Stimulated activated naive CD8-positive, alpha-beta T cell treated with anti-CD3 and anti-CD28 coated beads, Interleukin-15, Interleukin-2, amounts not matched to agents 100 U/mL and 50 U/mL, for 24 hours (primary cell): ENCODE results near the gene PSTPIP2.
"Not testable (repeated sequence)": the region's sequence is repeated elsewhere in the genome, so short reads cannot be mapped to it uniquely, and the experiment has no call there.

Source experiments
- ATAC-seq: fragments of 150-1000 bp; cut with Tn5 transposase; one replicate; pipeline ENCODE4 v1.10.0; 2021
- DNase-seq: peaks from one replicate; pipeline ENCODE4 v3.0.0; 2021

The PSTPIP2 gene

DNA sequence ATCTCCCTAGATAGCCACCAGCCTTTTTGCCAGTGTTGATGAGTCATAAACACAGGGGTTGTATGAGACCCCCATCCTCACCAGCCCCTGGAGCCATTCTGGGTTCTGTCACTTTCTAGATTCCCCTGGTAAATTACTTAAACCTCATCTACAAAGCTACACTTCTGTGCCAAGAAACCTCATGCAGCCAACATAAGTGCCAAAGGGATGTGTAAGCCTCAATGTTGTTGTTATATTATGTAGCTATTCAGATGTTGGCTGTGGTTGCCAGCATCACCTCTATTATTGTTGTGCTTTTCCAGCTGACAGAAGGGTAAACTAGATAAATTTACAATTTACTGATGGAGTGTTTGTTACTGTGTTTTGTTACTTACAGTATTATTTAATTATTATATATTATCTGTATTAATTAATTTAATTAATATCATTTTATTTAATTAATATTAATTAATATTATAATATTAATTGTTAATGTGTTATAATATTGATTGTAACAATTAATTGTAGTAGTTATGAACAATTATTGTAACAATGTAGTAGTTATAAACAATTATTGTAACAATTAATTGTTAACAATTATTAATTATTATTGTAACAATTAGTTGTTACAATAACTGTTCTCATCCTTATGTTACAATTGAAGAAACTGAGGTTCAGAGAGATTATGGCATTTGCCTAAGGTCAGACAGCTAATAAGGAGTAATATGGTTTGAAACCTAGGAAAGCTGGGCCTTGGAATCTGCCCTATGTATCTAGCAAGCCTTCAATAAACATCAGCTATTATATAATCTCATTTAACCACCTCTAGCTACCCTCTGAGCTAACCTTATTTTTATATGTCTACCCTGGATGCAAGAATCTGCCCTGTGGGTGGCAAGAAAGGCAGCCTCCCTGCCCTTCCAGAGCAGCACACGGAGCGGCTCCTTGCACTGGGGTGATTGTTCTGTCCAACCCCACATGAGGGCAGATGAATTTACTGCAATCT is 36.1 kb downstream of the PSTPIP2 start:
- DNase-seq (no peak), ATAC-seq (no peak)

DNA sequence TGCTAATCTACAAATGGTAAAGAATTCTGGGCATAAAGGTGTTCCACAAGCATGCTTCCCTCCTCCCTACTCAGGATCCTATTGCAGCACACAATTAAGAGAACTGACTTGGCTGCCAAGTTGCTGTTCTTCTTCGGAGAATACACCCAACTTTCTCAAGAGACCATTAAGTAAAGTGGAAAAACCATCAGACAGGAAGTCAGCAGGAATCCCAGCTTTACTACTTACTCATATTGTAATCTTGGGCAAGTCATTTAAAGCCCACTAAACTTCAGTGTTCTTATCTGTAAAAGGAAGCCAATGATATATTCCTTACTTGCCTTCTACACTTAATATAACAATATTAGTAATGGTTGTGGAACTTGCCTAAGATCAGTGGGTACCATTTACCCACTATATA is 37.8 kb downstream of the PSTPIP2 start:
- DNase-seq (no peak), ATAC-seq (no peak)

DNA sequence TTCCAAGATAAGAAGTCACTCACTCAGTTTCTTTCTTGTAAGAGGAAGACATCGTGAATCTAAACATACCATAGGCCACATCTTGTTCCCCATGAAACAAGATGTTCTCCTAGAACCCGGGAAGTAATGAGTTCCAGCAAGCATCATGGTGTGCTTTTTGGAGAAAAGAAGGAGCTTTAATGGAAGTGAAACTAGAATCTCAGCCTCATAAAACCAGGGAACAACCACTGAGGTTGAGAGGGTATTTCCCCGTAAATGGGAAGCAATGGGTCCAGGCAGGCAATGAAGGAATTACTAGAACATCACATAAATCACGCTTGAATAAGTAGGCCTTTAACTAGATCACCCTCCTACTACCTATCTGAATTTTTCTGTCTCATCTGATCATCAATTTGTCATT is 40.3 kb downstream of the PSTPIP2 start:
- DNase-seq (no peak), ATAC-seq (no peak)

DNA sequence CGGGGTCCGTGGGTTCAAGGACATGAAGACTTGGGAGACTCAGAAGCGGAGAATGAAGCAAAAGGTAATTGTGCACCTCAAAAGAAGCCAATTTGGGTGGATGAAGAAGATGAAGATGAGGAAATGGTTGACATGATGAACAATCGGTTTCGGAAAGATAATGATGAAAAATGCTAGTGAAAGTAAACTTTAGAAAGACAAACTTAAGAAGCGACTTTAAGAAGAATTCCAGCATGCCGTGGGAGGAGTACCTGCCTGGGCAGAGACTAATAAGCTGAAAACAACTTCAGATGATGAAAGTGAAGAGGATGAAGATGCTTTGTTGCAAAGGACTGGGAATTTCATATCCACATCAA is 43.5 kb downstream of the PSTPIP2 start:
- no peak for ATAC-seq
- no peak for DNase-seq

DNA sequence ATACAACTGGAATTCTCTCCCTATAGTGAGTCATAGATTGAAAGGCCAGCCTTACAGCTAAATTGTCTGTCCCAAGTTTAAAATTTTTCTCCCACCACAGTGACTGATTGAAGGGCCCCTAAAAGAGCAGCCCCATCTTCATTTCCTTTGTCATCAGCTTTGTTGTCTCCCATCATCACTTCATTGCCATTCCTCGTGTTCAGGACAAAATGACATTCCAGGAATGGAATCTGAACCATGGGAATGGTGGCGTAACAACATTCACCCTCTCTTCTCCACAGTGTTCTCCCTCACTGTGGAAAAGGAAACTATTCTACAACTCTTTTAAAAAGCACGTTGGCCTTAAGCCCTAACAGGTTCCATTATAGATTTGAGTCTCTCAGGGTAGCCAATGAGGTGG is 52.1 kb downstream of the PSTPIP2 start:
- no peak for DNase-seq

DNA sequence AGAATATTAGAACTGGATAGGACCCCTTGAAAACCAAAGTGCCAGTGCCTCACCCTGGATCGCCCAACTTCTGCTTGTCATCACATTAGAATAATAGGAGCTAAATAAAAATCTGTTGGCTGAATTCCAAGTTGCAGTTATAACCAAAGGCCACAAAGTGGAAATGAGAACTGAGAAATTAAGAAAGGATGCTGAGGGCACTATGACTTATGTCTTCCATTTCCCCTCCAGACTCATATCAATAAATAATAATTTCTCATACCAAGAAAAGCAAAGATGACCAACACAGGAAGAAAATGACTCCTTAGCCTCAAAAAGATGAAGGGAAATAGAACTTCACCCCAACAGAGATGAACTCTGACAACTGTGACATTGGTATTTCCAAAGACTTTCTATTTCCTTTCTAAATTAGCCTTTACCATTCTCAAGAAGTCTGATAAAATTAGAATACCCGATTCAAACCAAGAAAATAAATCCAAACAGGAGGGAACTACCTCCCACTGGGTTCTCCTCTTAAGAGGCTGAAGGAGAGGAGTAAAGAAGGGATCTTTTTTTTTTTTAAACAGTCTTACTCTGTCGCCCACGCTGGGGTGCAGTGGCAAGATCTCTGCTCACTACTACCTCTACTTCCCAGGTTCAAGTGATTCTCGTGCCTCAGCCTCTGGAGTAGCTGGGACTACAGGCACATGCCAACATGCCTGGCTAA is 58.4 kb downstream of the PSTPIP2 start:
- DNase-seq, result no peak
- ATAC-seq, result peak; percentile 86

More for the DNA sequence above, 52.1 kb downstream of the PSTPIP2 start:
- ATAC-seq, result no peak

DNA sequence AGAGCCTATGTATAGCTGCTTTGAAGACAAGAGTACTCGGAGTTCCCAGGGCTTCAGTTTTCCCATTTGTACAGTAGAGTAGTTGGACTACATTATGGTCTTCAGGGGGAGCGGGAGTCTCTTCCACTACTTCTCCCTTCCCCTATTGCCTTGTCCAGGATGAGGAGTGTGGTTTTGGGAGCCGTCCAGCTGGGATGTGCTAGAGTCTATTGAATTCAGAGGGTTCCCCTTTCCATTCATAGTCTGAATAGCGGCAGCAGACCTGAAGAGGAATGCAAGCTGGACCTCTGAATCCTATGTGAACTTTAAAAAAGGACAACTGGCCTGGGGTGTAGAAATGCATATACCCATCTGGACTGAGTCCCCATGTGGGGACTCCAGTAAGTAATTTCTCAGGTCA is 61.4 kb downstream of the PSTPIP2 start:
- no peak for ATAC-seq

DNA sequence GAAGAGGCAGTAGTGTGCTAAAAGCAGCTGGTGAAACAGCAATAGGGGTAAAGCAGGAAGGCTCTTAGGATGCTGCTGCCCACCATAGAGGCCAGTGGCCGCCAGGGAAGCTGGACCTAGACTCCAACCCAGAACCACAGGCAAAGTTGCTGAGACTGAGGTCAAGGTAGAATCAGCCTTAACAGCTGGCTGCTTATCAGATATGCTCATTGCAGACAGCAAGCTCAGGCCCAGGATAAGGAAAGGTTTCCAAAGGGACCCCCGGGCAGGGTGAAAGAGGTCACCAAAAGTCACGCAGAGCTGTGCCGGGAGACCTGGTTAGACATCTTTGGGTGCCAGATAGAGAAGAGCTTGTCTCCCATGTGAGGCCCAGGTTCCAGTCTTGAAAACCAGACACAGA is 62.0 kb downstream of the PSTPIP2 start:
- ATAC-seq (no peak), DNase-seq (no peak)

More for the DNA sequence above, 61.4 kb downstream of the PSTPIP2 start:
- DNase-seq, result no peak

DNA sequence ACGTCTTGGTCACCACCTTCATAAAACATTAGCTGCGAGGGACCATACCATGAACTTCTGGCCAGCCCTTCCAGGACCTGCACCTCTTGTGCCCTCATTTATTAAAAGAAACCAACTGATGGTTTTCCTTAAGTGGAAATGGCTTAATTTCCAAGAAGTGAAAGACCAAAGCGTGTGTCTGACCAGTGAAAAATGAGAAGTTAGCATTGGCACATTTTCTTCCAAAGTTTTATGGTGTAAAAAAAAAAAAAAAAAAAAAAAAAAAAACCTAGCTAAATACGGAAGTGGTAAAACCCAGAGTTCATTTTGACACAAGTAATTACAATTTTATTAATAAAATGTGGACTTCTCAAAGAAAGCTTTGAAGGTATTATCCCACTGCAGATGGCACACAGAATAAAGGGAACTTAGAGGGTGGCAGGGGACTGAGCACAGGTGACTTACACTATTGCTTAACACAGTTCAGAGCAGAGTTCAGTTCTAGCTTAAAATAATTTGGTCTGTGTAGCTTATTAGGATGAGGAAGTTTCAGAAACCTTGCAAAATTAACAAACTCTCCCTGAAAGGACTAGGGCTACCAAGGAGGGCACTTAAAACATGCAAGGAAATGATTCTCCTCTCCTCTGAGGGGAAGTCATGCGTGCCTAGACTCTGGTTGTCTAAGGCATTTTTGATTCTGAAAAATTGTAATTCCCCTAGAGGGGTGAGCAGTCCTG is 62.8 kb downstream of the PSTPIP2 start:
- ATAC-seq, result no peak

DNA sequence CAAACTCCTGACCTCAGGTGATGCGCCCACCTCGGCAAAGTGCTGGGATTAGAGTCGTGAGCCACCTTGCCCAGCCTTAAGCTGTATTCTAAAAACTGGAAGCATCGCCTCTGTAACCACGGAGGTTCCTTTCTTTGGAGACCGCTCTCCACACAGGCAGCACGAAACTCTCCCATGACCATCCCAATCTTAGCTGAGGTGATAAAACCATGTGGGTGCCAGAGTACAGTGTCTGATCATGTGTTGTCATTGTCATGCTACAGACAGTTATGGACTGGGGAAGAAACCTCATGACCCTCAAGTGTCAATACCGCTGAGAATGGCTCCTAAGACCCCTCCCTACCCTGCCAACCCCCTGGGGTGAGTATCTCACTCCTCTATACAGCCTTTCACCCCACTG is 63.5 kb downstream of the PSTPIP2 start:
- ATAC-seq (no peak), DNase-seq (no peak)

More for the DNA sequence above, 62.8 kb downstream of the PSTPIP2 start:
- no peak for DNase-seq

DNA sequence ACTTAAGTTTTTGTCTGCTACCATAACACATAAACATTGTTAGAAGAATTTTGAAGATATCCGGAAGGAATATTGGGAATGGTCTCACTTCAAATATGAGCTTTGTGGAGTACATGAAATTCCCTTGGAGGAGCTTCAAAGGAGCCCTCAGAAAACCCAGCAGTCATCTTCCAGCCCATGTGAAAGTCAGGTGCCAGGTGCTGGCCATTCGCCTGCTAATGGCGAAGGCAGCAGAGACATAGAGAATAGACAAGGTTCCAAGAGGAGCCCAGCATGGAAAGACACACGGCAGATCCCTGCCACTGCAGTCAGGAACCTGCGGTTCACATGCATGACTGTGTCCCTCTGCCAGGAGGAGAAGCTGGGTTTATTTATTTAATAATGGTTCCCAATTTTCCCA is 64.9 kb downstream of the PSTPIP2 start:
- ATAC-seq, result no peak
- DNase-seq, result no peak

DNA sequence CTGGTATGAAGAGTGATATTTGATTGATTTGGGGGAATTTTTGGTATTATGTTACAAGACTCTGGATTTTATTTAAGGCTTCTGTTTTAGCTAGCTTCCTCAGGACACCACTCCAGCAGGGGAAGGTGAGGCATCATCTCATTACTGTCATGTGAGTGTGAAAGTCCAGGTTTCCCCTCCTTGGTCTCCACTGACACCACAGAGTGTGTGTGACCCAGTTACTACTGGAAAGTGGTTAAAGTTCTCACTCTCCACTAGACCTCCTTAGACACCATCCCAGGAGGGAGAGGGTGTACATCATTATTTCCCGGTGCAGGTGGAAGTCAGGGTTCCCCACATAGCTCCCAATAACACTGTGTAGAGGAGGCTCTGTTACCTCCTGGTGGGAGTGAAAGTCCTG is 69.1 kb downstream of the PSTPIP2 start:
- ATAC-seq (no peak), DNase-seq (no peak)

DNA sequence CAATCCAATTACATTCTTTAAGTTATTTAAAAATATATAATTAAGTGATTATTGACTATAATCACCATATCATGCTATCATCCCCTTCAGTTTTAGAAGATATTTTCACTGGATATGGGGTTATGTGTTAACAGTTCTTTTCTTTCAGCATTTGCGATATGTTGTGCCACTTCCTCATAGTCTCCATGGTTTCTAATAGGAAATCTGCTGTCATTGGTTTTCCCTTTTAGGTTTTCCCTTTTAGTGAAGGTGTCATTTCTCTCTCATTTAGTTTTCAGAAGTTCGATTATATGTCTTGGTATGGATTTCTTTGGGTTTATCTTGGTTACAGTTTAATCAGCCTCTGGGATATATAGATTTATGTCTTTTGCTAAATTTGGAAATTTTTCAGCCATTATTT is 70.2 kb downstream of the PSTPIP2 start:
- ATAC-seq (no peak), DNase-seq (no peak)

DNA sequence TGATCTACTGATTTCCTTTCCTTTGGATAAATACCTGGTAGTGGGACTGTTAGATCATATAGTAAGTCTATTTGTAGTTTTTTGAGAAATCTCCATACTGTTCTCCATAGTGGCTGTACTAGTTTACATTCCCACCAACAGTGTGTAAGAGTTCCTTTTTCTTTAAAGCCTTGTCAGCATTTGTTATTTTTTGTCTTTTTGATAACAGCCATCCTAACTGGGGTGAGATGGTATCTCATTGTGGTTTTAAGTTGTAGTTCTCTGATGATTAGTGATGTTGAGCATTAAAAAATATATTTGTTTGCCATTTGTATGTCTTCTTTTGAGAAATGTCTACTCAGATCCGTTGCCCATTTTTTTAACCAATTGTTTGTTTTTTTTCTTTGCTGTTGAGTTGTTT is 71.0 kb downstream of the PSTPIP2 start:
- ATAC-seq, result no peak

DNA sequence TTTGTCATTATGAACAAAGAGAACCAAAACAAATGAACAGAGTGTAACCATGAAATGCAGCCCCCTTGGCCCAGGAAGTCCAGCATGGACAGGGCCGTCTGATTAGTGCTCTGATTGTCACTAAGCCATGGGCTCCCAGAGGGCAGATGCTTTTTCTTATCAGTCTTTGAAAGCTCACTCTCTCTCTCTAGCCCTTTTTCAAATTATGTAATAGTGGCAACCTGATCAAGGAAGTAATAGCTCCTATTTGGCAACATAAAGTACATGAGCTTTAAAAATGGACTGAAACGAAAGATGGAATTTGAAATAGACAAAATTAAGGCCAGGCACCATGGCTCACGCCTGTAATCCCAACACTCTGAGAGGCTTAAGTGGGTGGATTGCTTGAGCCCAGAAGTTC is 72.5 kb downstream of the PSTPIP2 start:
- ATAC-seq (no peak), DNase-seq (no peak)

More for the DNA sequence above, 71.0 kb downstream of the PSTPIP2 start:
- no peak for DNase-seq

DNA sequence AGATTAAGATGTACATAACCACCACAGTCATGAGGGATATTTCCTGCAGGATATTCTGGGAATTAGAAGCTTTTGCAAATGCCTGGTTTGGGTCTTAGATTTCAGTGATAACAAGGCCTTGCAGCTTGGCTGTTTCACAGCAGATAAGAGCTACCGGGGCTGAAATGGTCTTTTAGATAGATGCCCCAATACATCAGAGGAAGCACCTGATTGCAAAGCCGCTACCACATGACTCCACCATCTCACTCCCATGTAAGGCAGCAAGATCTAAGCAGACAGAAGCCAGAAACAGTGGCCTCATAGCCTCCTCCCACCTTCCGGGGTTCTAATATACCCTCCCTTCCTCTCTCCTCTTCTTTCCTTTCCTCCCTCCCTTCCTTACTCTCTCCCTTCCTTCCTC is 73.8 kb downstream of the PSTPIP2 start:
- DNase-seq, result no peak

DNA sequence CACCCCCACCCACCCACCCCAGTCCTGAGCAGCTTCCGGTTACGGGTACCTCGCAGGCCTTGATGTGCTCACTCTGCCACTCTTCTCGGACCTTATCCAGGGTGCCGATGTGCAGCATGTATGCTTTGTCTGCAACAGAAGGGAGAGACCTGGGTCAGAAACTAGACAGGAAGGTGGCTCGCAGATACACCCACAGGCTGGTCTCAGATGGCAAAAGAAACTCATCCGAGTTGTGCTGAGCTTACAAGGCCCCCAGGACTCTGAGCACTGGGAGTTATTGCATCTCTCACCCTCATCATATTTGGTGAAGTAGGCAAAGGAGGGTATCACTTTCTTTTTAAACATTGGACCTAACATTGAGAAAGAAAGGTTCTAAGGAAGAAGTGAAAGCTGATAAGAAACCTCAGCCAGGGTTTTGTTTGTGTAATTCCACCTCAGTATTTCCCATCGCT is 74.3 kb downstream of the PSTPIP2 start:
- ATAC-seq, result peak; percentile 91
- peak; percentile 39 for DNase-seq

More for the DNA sequence above, 73.8 kb downstream of the PSTPIP2 start:
- ATAC-seq, result peak; percentile 62

DNA sequence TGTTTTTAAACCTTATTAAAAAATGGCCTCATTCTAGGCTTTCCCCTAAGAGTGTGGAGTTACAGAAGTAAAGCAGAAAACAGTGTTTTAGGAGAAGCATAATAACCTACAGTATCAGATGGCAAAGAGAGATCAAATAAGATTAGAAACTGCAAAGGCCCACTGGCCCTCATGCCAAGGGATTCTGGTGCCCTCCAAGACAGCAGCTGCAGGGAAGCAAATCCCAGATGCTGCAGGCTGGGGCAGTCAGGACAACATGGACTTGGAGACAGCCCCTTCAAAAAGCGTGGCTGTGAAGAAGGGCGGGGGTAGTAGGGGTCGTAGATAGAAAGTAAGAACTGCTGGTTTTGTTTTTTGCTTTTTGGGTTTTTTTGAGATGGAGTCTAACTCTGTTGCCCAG is 76.6 kb downstream of the PSTPIP2 start:
- DNase-seq (no peak), ATAC-seq (no peak)

DNA sequence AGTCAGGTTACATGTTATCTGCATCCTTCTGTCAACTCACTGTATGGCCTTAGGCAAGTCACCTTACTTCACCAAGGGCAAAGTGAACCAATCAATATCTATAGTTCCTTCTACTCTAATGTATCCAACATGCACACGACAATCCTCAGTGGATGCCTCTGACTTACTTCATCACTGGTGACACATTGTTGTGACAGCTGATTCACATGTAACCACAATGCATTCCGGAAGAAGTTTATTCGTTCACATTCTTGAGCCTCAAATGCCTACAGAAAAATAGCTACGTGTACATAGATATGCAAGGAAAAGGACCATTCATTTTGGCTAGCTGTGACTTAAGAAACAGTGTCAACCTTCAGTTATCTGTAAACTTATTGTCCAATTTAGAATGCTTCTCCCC is 78.6 kb downstream of the PSTPIP2 start:
- ATAC-seq, result no peak
- no peak for DNase-seq

DNA sequence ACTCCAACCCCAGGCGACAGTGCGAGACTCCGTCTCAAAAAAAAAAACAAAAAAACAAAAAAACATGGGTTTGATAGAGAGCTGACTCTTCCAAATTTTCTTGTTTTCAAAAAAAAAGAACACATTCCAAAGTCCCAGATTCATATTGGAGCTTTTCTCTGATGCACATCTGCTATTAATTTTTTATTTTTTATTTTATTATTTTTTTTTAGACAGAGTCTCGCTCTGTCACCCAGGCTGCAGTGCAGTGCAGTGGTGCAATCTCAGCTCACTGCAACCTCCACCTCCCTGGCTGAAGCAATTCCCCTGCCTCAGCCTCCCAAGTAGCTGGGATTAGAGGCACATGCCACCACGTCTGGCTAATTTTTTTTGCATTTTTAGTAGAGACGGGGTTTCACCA is 79.5 kb downstream of the PSTPIP2 start:
- not testable (repeated sequence) for DNase-seq, ATAC-seq

DNA sequence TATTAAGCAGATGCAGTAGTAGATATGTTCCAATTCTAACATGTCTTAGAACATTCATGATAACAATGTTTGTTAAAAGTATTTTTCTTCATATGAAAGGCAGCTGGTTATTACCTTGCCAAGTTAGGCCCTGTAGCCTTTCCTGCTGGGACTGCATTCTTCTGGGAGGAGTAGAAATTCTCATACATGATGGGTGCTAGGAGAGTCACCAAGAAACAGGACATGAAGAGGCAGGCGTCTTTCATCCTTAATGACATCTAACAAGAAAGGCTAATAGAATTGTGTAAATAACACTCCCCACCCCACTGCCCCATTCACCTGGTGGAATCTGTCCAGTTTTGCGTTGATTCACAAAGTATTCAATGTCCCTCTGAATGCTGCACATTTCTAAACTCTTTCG is 80.3 kb downstream of the PSTPIP2 start:
- ATAC-seq, result no peak
- no peak for DNase-seq

DNA sequence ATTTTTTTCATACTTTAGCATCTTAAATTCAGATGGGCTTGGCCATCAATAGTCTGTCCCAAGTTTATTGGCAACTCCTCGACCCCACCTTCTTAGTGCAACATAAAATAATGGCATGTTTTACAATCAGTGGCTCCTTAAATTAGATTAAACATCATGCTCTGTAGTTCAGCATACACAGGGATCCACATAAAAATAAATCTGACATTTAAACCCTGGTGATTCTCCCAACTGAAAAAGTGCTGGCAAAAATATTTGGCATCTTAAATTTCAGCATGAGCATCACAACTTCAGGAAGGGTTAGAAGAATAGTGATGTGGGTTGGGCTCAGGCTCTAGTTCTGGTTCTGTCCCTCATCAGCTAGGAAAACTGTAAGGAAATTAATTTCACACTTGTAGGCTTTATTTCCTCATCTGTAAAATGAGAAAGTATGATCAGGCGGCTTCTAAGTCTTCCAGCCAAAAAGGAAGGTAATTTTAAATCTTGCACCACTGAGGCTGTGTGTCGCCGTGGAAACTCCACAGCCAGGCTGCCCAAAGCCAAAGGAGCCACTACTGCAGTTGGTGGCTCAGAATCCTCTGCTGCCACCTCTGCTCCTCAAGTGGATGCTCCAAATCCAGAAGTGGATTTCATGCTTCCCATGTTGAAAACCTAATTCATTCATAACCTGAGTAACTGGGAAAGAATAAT is 87.4 kb downstream of the PSTPIP2 start:
- ATAC-seq, result no peak
- no peak for DNase-seq
